ENCODE results near the gene PPFIA3. TPM values are rescaled to one million over a fixed set of nuclear protein-coding genes. Genes with fewer than 3 reads are reported as not detected.

The PPFIA3 gene
- total RNA-seq, 4 donors from 2014 or later: 1.9 to 4.1 (median 3.0) TPM

GRCh38 chr19:49106648-49107135 is 12.7 kb upstream of the PPFIA3 start:
- Histone ChIP-seq H3K4me3 (no peak overlapping the region), H3K4me1 (peaks cover 12 to 28% of the 10 kb centered on the region in 2 donors), H3K27ac (peak overlapping the region; percentile 40 to 54 (median 49)), H3K9me3 (no peaks in the 10 kb centered on the region), H3K27me3 (no peaks in the 10 kb centered on the region), H3K36me3 (peaks cover 0 to 76% of the 10 kb centered on the region in 2 donors)
- DNase-seq (peak in 1 of 2 donors; percentile 64), ATAC-seq (peak; percentile 68 to 78)
- in situ Hi-C loops (cut with MboI; ENCODE audit: low sequenced_read_pairs in 4 of 4) (no loop called here), intact Hi-C loops (cut with DNase I; ENCODE audit: low total_unique reads) (loop anchor here (1.0 kb wide), 1 partner anchor 9 kb away; no protein-coding TSS in a partner anchor)
- peak; percentile 70 to 82 (median 78) for TF ChIP-seq CTCF (IDR thresholded peaks at IDR 0.05 in 4 of 5, conservative IDR thresholded peaks at IDR 0.05 in 1 of 5)
- no peak for TF ChIP-seq POLR2A (IDR thresholded peaks at IDR 0.05)

- no peak overlapping the region for H3K27ac ChIP-seq
- no peaks in the 10 kb centered on the region for H3K27me3 ChIP-seq
- ATAC-seq (no peak), DNase-seq (no peak)
- H3K9me3 ChIP-seq: no peaks in the 10 kb centered on the region
- TF ChIP-seq POLR2A (IDR thresholded peaks at IDR 0.05) (no peak), CTCF (IDR thresholded peaks at IDR 0.05 in 4 of 5, conservative IDR thresholded peaks at IDR 0.05 in 1 of 5) (no peak)
- H3K4me1 ChIP-seq: peaks cover 12 to 28% of the 10 kb centered on the region in 2 donors
- no peak overlapping the region for H3K4me3 ChIP-seq
- intact Hi-C loops (cut with DNase I; ENCODE audit: low total_unique reads) (no loop called here), in situ Hi-C loops (cut with MboI; ENCODE audit: low sequenced_read_pairs in 4 of 4) (no loop called here)
- peaks cover 0 to 64% of the 10 kb centered on the region in 2 donors for H3K36me3 ChIP-seq
Observed at GRCh38 chr19:49107625-49108459, 11.5 kb upstream of the PPFIA3 start.

- no peak for ATAC-seq
- in situ Hi-C loops (cut with MboI; ENCODE audit: low sequenced_read_pairs in 4 of 4) (no loop called here), intact Hi-C loops (cut with DNase I; ENCODE audit: low total_unique reads) (no loop called here)
- Histone ChIP-seq H3K4me3 (no peak overlapping the region), H3K27me3 (no peaks in the 10 kb centered on the region), H3K4me1 (peaks cover 12 to 32% of the 10 kb centered on the region in 2 donors), H3K27ac (peak overlapping the region in 1 of 4 donors; percentile 72), H3K36me3 (peaks cover 0 to 52% of the 10 kb centered on the region in 2 donors), H3K9me3 (no peaks in the 10 kb centered on the region)
- TF ChIP-seq CTCF (IDR thresholded peaks at IDR 0.05 in 4 of 5, conservative IDR thresholded peaks at IDR 0.05 in 1 of 5) (no peak), POLR2A (IDR thresholded peaks at IDR 0.05) (no peak)
- DNase-seq: no peak
Observed at GRCh38 chr19:49109051-49109450, 10.3 kb upstream of the PPFIA3 start.

GRCh38 chr19:49109569-49110233 is 9.6 kb upstream of the PPFIA3 start:
- Histone ChIP-seq H3K27me3 (no peaks in the 10 kb centered on the region), H3K9me3 (no peaks in the 10 kb centered on the region), H3K27ac (peak overlapping the region in 3 of 4 donors; percentile 42 to 72 (median 61)), H3K36me3 (peaks cover 0 to 46% of the 10 kb centered on the region in 2 donors), H3K4me3 (no peak overlapping the region), H3K4me1 (peaks cover 12 to 32% of the 10 kb centered on the region in 2 donors)
- no peak for TF ChIP-seq POLR2A (IDR thresholded peaks at IDR 0.05)
- no peak for TF ChIP-seq CTCF (IDR thresholded peaks at IDR 0.05 in 4 of 5, conservative IDR thresholded peaks at IDR 0.05 in 1 of 5)
- intact Hi-C loops (cut with DNase I; ENCODE audit: low total_unique reads): no loop called here
- ATAC-seq (no peak), DNase-seq (no peak)
- in situ Hi-C loops (cut with MboI; ENCODE audit: low sequenced_read_pairs in 4 of 4): no loop called here

All from gastrocnemius medialis (tissue), 4 donors.